ENCODE results near the gene TBC1D7. TPM values are rescaled to one million over a fixed set of nuclear protein-coding genes. Genes with fewer than 3 reads are reported as not detected.

Gene TBC1D7
- total RNA-seq, 1 donor from 2014 or later: 30.2 TPM

- DNase-seq (ENCODE audit: extremely low read depth, low read depth, low spot score): no peak
Measured at GRCh38 chr6:13357551-13358075, 29.3 kb upstream of the TBC1D7 start.

- no peak for DNase-seq (ENCODE audit: extremely low read depth, low read depth, low spot score)
Measured at GRCh38 chr6:13355999-13356785, 27.9 kb upstream of the TBC1D7 start.

GRCh38 chr6:13355043-13355945 lies 27.0 kb upstream of the TBC1D7 start:
- DNase-seq (ENCODE audit: extremely low read depth, low read depth, low spot score): no peak

- no peak for DNase-seq (ENCODE audit: extremely low read depth, low read depth, low spot score)
Measured at GRCh38 chr6:13354331-13355042, 26.1 kb upstream of the TBC1D7 start.

GRCh38 chr6:13352165-13352564 lies 23.8 kb upstream of the TBC1D7 start:
- no peak for DNase-seq (ENCODE audit: extremely low read depth, low read depth, low spot score)

GRCh38 chr6:13351271-13351670 lies 22.9 kb upstream of the TBC1D7 start:
- DNase-seq (ENCODE audit: extremely low read depth, low read depth, low spot score): no peak

- DNase-seq (ENCODE audit: extremely low read depth, low read depth, low spot score): no peak
Measured at GRCh38 chr6:13349811-13350506, 21.6 kb upstream of the TBC1D7 start.

GRCh38 chr6:13348334-13349113 lies 20.2 kb upstream of the TBC1D7 start:
- no peak for DNase-seq (ENCODE audit: extremely low read depth, low read depth, low spot score)

GRCh38 chr6:13346245-13346644 lies 17.9 kb upstream of the TBC1D7 start:
- no peak for DNase-seq (ENCODE audit: extremely low read depth, low read depth, low spot score)

GRCh38 chr6:13342414-13343019 lies 14.2 kb upstream of the TBC1D7 start:
- DNase-seq (ENCODE audit: extremely low read depth, low read depth, low spot score): no peak

GRCh38 chr6:13339863-13340630 lies 11.7 kb upstream of the TBC1D7 start:
- DNase-seq (ENCODE audit: extremely low read depth, low read depth, low spot score): no peak

GRCh38 chr6:13338038-13338437 lies 9.7 kb upstream of the TBC1D7 start:
- DNase-seq (ENCODE audit: extremely low read depth, low read depth, low spot score): no peak

- DNase-seq (ENCODE audit: extremely low read depth, low read depth, low spot score): no peak
Measured at GRCh38 chr6:13336553-13336952, 8.2 kb upstream of the TBC1D7 start.

GRCh38 chr6:13334953-13335352 lies 6.6 kb upstream of the TBC1D7 start:
- no peak for DNase-seq (ENCODE audit: extremely low read depth, low read depth, low spot score)

- DNase-seq (ENCODE audit: extremely low read depth, low read depth, low spot score): no peak
Measured at GRCh38 chr6:13332349-13332706, 4.0 kb upstream of the TBC1D7 start.

- DNase-seq (ENCODE audit: extremely low read depth, low read depth, low spot score): no peak
Measured at GRCh38 chr6:13331516-13332348, 3.4 kb upstream of the TBC1D7 start.

GRCh38 chr6:13328875-13329183 lies 492 bp upstream of the TBC1D7 start:
- DNase-seq (ENCODE audit: extremely low read depth, low read depth, low spot score): no peak

GRCh38 chr6:13327691-13328075 lies 654 bp downstream of the TBC1D7 start:
- DNase-seq (ENCODE audit: extremely low read depth, low read depth, low spot score): no peak
